A549 (cell line): ENCODE measurements around the gene ATOSA. TPM values are rescaled to one million over a fixed set of nuclear protein-coding genes. Genes with fewer than 3 reads are reported as not detected.

Experiments
- ATAC-seq, 2 experiments: fragments of 200-7000 bp in 1 of 2; fragments of >200 bp in 1 of 2; cut with Nextera tagmentation in 1 of 2; cut with Tn5 transposase in 1 of 2; 3 replicates each; pipeline versions ENCODE4 v1.8.0 to v1.9.1; 2018 to 2020; ENCODE audit warnings: mild to moderate bottlenecking in 1 of 2, moderate library complexity in 1 of 2
- CTCF ChIA-PET: fragments of 300-600 bp; sonication (Branson Sonifier 250); formaldehyde crosslinking; extraction: SDS; loops from one replicate; lab custom pipeline; 2021; ENCODE audit warnings: antibody characterized with exemption, inconsistent platforms; lab: Yijun Ruan, JAX
- POLR2A ChIA-PET: fragments of 350-600 bp; formaldehyde crosslinking; extraction: SDS; loops from one replicate; lab custom pipeline; 2021; ENCODE audit warnings: antibody characterized with exemption, inconsistent platforms; lab: Yijun Ruan, JAX
- DNase-seq, 2 experiments: peaks; one replicate each; pipeline versions ENCODE4 v3.0.0 to v3.0.0-alpha.2; 2011 to 2016; ENCODE audit warnings: low read depth in 1 of 2, low spot score in 1 of 2
- FAIRE-seq: peaks from 2 replicates; lab custom pipeline; 2011; peaks lifted over from hg19 to GRCh38; lab: Jason Lieb, UNC
- H3K27ac ChIP-seq, 2 experiments: fragments of >200 bp; sonication (Bioruptor Twin); formaldehyde crosslinking; 3 replicates each; pipeline ENCODE4 v1.5.1; 2016 to 2017
- H3K4me1 ChIP-seq: fragments of >200 bp; sonication (Bioruptor Twin); formaldehyde crosslinking; 3 replicates; pipeline ENCODE4 v1.6.1; 2016
- H3K4me2 ChIP-seq: fragments of >200 bp; sonication (Bioruptor Twin); formaldehyde crosslinking; 3 replicates; pipeline ENCODE4 v1.6.1; 2016
- H3K4me3 ChIP-seq: fragments of >200 bp; sonication (Bioruptor Twin); formaldehyde crosslinking; 3 replicates; pipeline ENCODE4 v1.5.1; 2016
- H3K9me3 ChIP-seq: fragments of >200 bp; sonication (Bioruptor Twin); formaldehyde crosslinking; 3 replicates; pipeline ENCODE4 v1.6.1; 2016
- CBX2 ChIP-seq: fragments of 200-600 bp; sonication (generic); IDR thresholded peaks from 2 replicates; pipeline ENCODE4 v1.6.1; 2016; ENCODE audit warnings: low read depth, mild to moderate bottlenecking, borderline replicate concordance
- CHD4 ChIP-seq: fragments of 200-600 bp; sonication (generic); IDR thresholded peaks from 2 replicates; pipeline ENCODE4 v1.6.1; 2016; ENCODE audit warnings: antibody characterized with exemption, mild to moderate bottlenecking, borderline replicate concordance
- EHMT2 ChIP-seq: fragments of 200-600 bp; sonication (generic); IDR thresholded peaks from 2 replicates; pipeline ENCODE4 v1.6.1; 2016; ENCODE audit warnings: antibody characterized with exemption, low read depth, mild to moderate bottlenecking, moderate library complexity
- EP300 ChIP-seq, 2 experiments: fragments of >200 bp; sonication (Bioruptor Twin); formaldehyde crosslinking; IDR thresholded peaks; 2 replicates in 1 of 2; 3 replicates in 1 of 2; pipeline ENCODE4 v1.6.1; 2016 to 2017
- FOSB ChIP-seq: fragments of 250-450 bp; sonication (Bioruptor Pico); IDR thresholded peaks from 2 replicates; pipeline ENCODE4 v1.5.0; 2020; ENCODE audit warnings: mild to moderate bottlenecking, moderate library complexity
- FOSL2 ChIP-seq, 2 experiments: fragments of 450-650 bp in 1 of 2; fragments of >200 bp in 1 of 2; sonication (Bioruptor Twin) in 1 of 2; formaldehyde crosslinking; IDR thresholded peaks; 2 replicates each; pipeline versions ENCODE4 v1.5.0 to v1.6.1; 2016 to 2020; ENCODE audit warnings: mild to moderate bottlenecking in 1 of 2, moderate library complexity in 1 of 2
- HDAC2 ChIP-seq: fragments of 200-600 bp; sonication (generic); IDR thresholded peaks from 2 replicates; pipeline ENCODE4 v1.6.1; 2016
- HOXA7 ChIP-seq: fragments of 250-450 bp; sonication (Bioruptor Pico); IDR thresholded peaks from 2 replicates; pipeline ENCODE4 v1.5.0; 2020; ENCODE audit warnings: mild to moderate bottlenecking, moderate library complexity
- HOXB13 ChIP-seq: fragments of 250-450 bp; sonication (Bioruptor Pico); IDR thresholded peaks from 2 replicates; pipeline ENCODE4 v1.5.0; 2020; ENCODE audit warnings: low read depth, mild to moderate bottlenecking, moderate library complexity
- KDM5A ChIP-seq: fragments of 200-600 bp; sonication (generic); IDR thresholded peaks from 2 replicates; pipeline ENCODE4 v1.6.1; 2016; ENCODE audit warnings: antibody characterized with exemption, mild to moderate bottlenecking
- MAX ChIP-seq: IDR thresholded peaks from 2 replicates; pipeline ENCODE4 v1.6.1; 2012
- MAZ ChIP-seq: fragments of 150-350 bp; IDR thresholded peaks from 2 replicates; pipeline ENCODE4 v1.6.1; 2014; ENCODE audit warnings: antibody characterized with exemption, low read depth, low read length, borderline replicate concordance
- NR3C1 ChIP-seq: fragments of >200 bp; sonication (Bioruptor Twin); formaldehyde crosslinking; IDR thresholded peaks from 3 replicates; pipeline ENCODE4 v1.6.1; 2017
- PHF8 ChIP-seq: fragments of 200-600 bp; sonication (generic); IDR thresholded peaks from 2 replicates; pipeline ENCODE4 v1.6.1; 2016; ENCODE audit warnings: low read depth, mild to moderate bottlenecking, antibody characterized with exemption, moderate library complexity, borderline replicate concordance
- RAD21 ChIP-seq, 2 experiments: fragments of >200 bp in 1 of 2; sonication (Bioruptor Twin) in 1 of 2; formaldehyde crosslinking in 1 of 2; IDR thresholded peaks in 1 of 2; conservative IDR thresholded peaks in 1 of 2; 2 replicates in 1 of 2; 3 replicates in 1 of 2; pipeline ENCODE4 v1.6.1; 2012 to 2018; ENCODE audit warnings: inconsistent platforms in 1 of 2
- SREBF2 ChIP-seq: fragments of 450-650 bp; IDR thresholded peaks from 2 replicates; pipeline ENCODE4 v1.6.1; 2014; ENCODE audit warnings: mild to moderate bottlenecking, moderate library complexity
- TFCP2L1 ChIP-seq: fragments of 250-450 bp; sonication (Bioruptor Pico); IDR thresholded peaks from 2 replicates; pipeline ENCODE4 v1.5.0; 2021; ENCODE audit warnings: mild to moderate bottlenecking
- USF2 ChIP-seq: fragments of 450-650 bp; IDR thresholded peaks from 2 replicates; pipeline ENCODE4 v1.6.1; 2014; ENCODE audit warnings: antibody characterized with exemption
- WGBS: methylation state at CpG from one replicate; pipeline ENCODE4 v1.1.6; 2017; ENCODE audit errors: missing lambda C conversion rate; 5-methylcytosine and 5-hydroxymethylcytosine counted together
- polyA plus RNA-seq, 4 experiments: library from polyadenylated mRNA; depleted of rRNA in 3 of 4; stranded (reverse); fragments of >200 nt; fragmentation: RNase III in 1 of 4; extraction: RNeasy Plus Mini Kit Qiagen cat#74134 plus additional on column Dnase treatment in 1 of 4; gene quantifications; 2 replicates in 3 of 4; 3 replicates in 1 of 4; pipeline ENCODE4 v1.2.3, GENCODE V29; 2011 to 2017
- TF ChIP-seq, protein P1 (sequence below): fragments of >200 bp; sonication (Bioruptor Twin); formaldehyde crosslinking; IDR thresholded peaks from 2 replicates; pipeline ENCODE4 v1.6.1; 2016
- TF ChIP-seq, protein P2 (sequence below): fragments of 250-450 bp; sonication (Bioruptor Pico); IDR thresholded peaks from 2 replicates; pipeline ENCODE4 v1.5.0; 2021; ENCODE audit warnings: mild to moderate bottlenecking, moderate library complexity, borderline replicate concordance
- TF ChIP-seq, protein P3 (sequence below): fragments of >200 bp; sonication (Bioruptor Twin); formaldehyde crosslinking; IDR thresholded peaks from 3 replicates; pipeline ENCODE4 v1.5.1; 2016
- TF ChIP-seq, protein P4 (sequence below): IDR thresholded peaks from 2 replicates; pipeline ENCODE4 v1.6.1; 2012

ATOSA gene
- polyA plus RNA-seq, 2 of the 4 experiments (the other 2 are of a cell fraction), result 10.0 to 22.6 TPM

- Histone ChIP-seq H3K9me3 (no peaks in the 10 kb centered on the region), H3K27ac (no peak overlapping the region), H3K4me1 (0 out of 3 replicates have a peak, but pooled peaks cover 3% of the 10 kb centered on the region), H3K4me2 (no peak overlapping the region), H3K4me3 (no peak overlapping the region)
- DNase-seq (no peak), FAIRE-seq (no peak), ATAC-seq (no peak)
- TF ChIP-seq, protein P1, sequence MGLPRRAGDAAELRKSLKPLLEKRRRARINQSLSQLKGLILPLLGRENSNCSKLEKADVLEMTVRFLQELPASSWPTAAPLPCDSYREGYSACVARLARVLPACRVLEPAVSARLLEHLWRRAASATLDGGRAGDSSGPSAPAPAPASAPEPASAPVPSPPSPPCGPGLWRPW, result no peak
- TF ChIP-seq FOSL2 (IDR thresholded peaks at IDR 0.05) (0 out of 2 replicates have a peak, but pooled peaks have one; percentile 3), FOSL2 (CRISPR knock-in tag; IDR thresholded peaks at IDR 0.05) (no peak)
- ChIA-PET CTCF (interaction anchor here (0.6 to 7.6 kb wide), 3 partner anchors 397 to 571 kb away, joined by 3 to 180 read pairs (median 4); no protein-coding TSS in a partner anchor), POLR2A (no interaction called here)
- 55% methylated on average over 2 of the region's 2 CpGs for WGBS
Measured at GRCh38 chr15:52728899-52729298, 49.7 kb upstream of the ATOSA start.

DNA sequence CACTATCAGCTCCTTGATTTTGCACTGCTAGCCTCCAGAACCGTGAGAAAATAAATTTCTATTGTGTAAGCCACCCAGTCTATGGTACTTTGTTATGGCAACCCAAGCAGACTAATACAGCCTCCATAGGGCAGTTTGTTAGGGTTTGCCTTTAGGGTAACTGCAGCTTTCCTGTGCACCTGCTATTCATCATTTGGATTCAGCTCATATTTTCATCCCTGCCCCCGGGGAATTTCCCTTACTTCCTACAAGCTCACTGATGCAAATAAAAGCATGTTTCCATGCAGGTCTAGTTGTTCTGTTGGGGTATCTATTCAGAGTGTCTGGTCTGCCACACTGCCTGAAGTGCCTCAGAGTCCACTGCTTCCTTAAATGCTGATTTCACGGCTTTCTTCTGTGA, 48.6 kb upstream of the ATOSA start:
- H3K4me2 ChIP-seq, result no peak overlapping the region
- no peak for FAIRE-seq
- ATAC-seq, result no peak
- no peak for DNase-seq
- H3K9me3 ChIP-seq, result no peaks in the 10 kb centered on the region
- 0 out of 3 replicates have a peak, but pooled peaks cover 3% of the 10 kb centered on the region for H3K4me1 ChIP-seq
- H3K27ac ChIP-seq, result no peak overlapping the region
- ChIA-PET POLR2A (no interaction called here), CTCF (interaction anchor here (0.9 kb wide), 1 partner anchor 471 kb away, joined by 4 read pairs; no protein-coding TSS in a partner anchor)
- TF ChIP-seq HDAC2 (no peak), FOSB (CRISPR knock-in tag) (no peak), HOXA7 (CRISPR knock-in tag) (no peak), KDM5A (no peak), CHD4 (no peak), NR3C1 (no peak), SREBF2 (no peak), TFCP2L1 (no peak), RAD21 (conservative IDR thresholded peaks at IDR 0.05 in 1 of 2, IDR thresholded peaks at IDR 0.05 in 1 of 2) (no peak), PHF8 (no peak)
- TF ChIP-seq, protein P1, result no peak
- TF ChIP-seq, protein P2, sequence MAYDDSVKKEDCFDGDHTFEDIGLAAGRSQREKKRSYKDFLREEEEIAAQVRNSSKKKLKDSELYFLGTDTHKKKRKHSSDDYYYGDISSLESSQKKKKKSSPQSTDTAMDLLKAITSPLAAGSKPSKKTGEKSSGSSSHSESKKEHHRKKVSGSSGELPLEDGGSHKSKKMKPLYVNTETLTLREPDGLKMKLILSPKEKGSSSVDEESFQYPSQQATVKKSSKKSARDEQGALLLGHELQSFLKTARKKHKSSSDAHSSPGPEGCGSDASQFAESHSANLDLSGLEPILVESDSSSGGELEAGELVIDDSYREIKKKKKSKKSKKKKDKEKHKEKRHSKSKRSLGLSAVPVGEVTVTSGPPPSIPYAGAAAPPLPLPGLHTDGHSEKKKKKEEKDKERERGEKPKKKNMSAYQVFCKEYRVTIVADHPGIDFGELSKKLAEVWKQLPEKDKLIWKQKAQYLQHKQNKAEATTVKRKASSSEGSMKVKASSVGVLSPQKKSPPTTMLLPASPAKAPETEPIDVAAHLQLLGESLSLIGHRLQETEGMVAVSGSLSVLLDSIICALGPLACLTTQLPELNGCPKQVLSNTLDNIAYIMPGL (CRISPR knock-in tag), result no peak
- TF ChIP-seq, protein P3, sequence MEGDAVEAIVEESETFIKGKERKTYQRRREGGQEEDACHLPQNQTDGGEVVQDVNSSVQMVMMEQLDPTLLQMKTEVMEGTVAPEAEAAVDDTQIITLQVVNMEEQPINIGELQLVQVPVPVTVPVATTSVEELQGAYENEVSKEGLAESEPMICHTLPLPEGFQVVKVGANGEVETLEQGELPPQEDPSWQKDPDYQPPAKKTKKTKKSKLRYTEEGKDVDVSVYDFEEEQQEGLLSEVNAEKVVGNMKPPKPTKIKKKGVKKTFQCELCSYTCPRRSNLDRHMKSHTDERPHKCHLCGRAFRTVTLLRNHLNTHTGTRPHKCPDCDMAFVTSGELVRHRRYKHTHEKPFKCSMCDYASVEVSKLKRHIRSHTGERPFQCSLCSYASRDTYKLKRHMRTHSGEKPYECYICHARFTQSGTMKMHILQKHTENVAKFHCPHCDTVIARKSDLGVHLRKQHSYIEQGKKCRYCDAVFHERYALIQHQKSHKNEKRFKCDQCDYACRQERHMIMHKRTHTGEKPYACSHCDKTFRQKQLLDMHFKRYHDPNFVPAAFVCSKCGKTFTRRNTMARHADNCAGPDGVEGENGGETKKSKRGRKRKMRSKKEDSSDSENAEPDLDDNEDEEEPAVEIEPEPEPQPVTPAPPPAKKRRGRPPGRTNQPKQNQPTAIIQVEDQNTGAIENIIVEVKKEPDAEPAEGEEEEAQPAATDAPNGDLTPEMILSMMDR, result no peak
- H3K4me3 ChIP-seq, result no peak overlapping the region
- WGBS, result 69% methylated on average over 3 of the region's 3 CpGs

DNA sequence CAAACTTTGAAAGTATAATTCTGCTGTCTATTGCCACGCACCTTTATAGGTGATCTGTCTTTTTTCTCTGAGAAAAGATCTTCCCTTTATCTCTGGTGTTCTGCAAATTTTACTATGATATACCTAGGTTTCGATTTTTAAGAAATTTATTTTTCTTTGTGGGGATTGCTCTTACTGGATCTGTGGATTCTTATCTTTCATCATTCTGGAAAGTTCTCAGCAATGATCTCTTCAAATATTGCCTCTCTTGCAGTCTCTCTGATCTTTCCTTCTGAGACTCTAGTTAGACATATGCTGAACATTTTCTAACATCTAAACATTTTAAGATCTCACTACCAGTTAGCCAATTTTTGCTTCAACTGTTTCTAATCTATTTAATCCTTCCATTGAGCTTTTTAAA, 47.0 kb upstream of the ATOSA start:
- Histone ChIP-seq H3K4me1 (0 out of 3 replicates have a peak, but pooled peaks cover 3% of the 10 kb centered on the region), H3K9me3 (no peaks in the 10 kb centered on the region), H3K4me3 (no peak overlapping the region), H3K27ac (no peak overlapping the region), H3K4me2 (no peak overlapping the region)
- DNase-seq (no peak), FAIRE-seq (no peak), ATAC-seq (no peak)
- WGBS, result 44% methylated on average over 2 of the region's 2 CpGs
- POLR2A ChIA-PET, result no interaction called here
- CTCF ChIA-PET, result no interaction called here
- TF ChIP-seq, protein P4, sequence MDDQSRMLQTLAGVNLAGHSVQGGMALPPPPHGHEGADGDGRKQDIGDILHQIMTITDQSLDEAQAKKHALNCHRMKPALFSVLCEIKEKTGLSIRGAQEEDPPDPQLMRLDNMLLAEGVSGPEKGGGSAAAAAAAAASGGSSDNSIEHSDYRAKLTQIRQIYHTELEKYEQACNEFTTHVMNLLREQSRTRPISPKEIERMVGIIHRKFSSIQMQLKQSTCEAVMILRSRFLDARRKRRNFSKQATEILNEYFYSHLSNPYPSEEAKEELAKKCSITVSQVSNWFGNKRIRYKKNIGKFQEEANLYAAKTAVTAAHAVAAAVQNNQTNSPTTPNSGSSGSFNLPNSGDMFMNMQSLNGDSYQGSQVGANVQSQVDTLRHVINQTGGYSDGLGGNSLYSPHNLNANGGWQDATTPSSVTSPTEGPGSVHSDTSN, result no peak
- TF ChIP-seq FOSL2 (IDR thresholded peaks at IDR 0.05), result no peak
- no peak for TF ChIP-seq FOSL2 (CRISPR knock-in tag; IDR thresholded peaks at IDR 0.05)
- no peak for TF ChIP-seq EP300 (IDR thresholded peaks at IDR 0.05)
- no peak for TF ChIP-seq USF2
- no peak for TF ChIP-seq RAD21 (conservative IDR thresholded peaks at IDR 0.05 in 1 of 2, IDR thresholded peaks at IDR 0.05 in 1 of 2)
- no peak for TF ChIP-seq CHD4
- no peak for TF ChIP-seq EHMT2
- TF ChIP-seq HOXB13 (CRISPR knock-in tag), result no peak
- TF ChIP-seq MAZ, result no peak
- TF ChIP-seq, protein P3, result no peak
- no peak for TF ChIP-seq MAX
- TF ChIP-seq CBX2, result no peak
- TF ChIP-seq HDAC2, result no peak
